DND-41 (cell line): ENCODE measurements around the gene TOX3.

ENCODE experiments used
- CTCF ChIP-seq: IDR thresholded peaks from 2 replicates; pipeline ENCODE4 v1.5.1; 2012; ENCODE audit warnings: borderline replicate concordance, low read length, moderate library complexity, mild to moderate bottlenecking; ENCODE audit not compliant: poor library complexity, severe bottlenecking; ENCODE audit errors: extremely low read depth
- EZH2 ChIP-seq: IDR thresholded peaks from 3 replicates; pipeline ENCODE4 v1.6.1; 2012; ENCODE audit warnings: borderline replicate concordance, low read depth, mild to moderate bottlenecking, moderate library complexity, low read length, inconsistent platforms; ENCODE audit not compliant: severe bottlenecking

DNA sequence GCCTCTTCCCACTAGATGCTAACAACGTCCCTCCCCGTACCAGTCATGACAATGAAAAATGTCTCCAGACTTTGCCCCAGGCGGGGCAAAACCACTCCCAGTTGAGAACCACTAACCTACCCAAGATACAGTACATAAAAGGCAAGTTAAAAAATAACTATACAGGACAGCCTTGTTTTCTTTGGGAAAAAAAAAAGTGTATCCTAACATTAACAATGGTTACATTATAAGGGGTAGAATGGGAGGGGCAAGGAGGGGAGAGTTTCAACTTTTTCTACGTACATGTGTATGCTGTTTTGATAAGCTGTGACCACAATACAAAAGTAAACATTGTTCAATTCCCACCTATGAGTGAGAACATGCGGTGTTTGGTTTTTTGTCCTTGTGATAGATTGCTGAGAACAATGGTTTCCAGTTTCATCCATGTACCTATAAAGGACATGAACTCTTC, 94.9 kb downstream of the TOX3 start:
- TF ChIP-seq EZH2 (no peak), CTCF (no peak)
